HS-5 (cell line): ENCODE data around the gene FGF4.

Source experiments
- DNase-seq: peaks from one replicate; pipeline ENCODE4 v3.0.0-alpha.2; 2012; ENCODE audit warnings: low read depth

The FGF4 gene

GRCh38 chr11:69726019-69726418 lies 49.1 kb downstream of the FGF4 start:
- DNase-seq = no peak

- DNase-seq = no peak
Measured at GRCh38 chr11:69721745-69722144, 53.4 kb downstream of the FGF4 start.

- DNase-seq = no peak
Measured at GRCh38 chr11:69721106-69721505, 54.0 kb downstream of the FGF4 start.
